ENCODE data around the gene GADD45GIP1. TPM values are rescaled to one million over a fixed set of nuclear protein-coding genes. Genes with fewer than 3 reads are reported as not detected.
"Not testable (repeated sequence)": the region's sequence is repeated elsewhere in the genome, so short reads cannot be mapped to it uniquely, and the experiment has no call there.

The GADD45GIP1 gene
- total RNA-seq, 1 donor from 2014 or later, result 13.7 TPM

DNA sequence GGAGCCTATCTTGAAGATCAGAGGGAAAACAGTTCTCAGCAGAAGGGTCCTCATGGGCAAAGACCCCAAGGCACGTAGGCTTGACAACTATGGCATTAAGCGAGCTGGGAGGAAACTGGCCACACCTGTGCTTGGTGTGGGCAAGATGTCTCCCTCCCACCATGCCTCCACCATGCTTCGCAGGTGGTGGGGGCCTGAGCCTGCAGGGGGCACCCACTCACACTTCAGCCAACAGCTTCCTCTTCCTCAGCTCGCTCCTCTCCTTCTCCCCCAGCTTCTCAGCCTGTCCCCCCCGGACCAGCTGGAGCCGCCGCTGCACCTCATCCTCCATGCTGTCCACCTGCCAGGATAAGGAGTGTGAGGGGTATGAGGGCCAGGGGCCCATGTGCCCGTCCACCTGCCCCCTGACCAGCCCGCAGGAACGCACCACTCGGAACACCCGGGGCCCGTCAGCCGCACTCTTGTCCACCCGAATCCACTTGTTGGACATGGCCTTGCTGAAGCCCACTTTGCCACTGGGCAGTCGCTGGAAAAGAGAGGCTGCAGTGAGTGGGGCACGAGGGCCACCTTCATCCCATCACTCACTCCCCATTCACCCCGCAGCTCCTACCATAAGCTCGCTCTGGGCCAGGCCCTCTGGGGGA, 26.9 kb downstream of the GADD45GIP1 start:
- intact Hi-C loops (cut with DNase I), result no loop called here
- ATAC-seq (no peak), DNase-seq (ENCODE audit: low spot score) (no peak)

- ATAC-seq, result no peak
- intact Hi-C loops (cut with DNase I), result no loop called here
Observed at GRCh38 chr19:12924621-12925310, 32.3 kb downstream of the GADD45GIP1 start.

GRCh38 chr19:12922959-12923358, 34.1 kb downstream of the GADD45GIP1 start:
- intact Hi-C loops (cut with DNase I), result no loop called here
- no peak for ATAC-seq

More at GRCh38 chr19:12924621-12925310, 32.3 kb downstream of the GADD45GIP1 start:
- no peak for DNase-seq (ENCODE audit: low spot score)

DNA sequence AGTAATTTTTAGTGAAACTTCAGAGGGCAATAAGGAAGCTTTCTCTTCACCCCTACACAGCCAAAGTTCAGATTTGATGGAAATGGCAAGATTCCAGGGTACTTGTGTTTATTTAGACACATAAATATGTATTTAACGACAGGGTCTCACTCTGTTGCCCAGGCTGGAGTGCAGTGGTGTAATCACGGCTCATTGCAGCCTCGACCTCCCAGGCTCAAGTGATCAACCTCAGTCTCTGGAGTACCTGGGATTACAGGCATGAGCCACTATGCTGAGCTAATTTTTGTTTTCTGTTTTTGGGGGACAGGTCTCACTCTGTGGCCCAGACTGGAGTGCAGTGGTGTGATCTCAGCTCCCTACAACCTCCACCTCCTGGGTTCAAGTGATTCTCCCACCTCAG, 36.0 kb downstream of the GADD45GIP1 start:
- no peak for DNase-seq (ENCODE audit: low spot score)
- no peak for ATAC-seq
- intact Hi-C loops (cut with DNase I), result no loop called here

More at GRCh38 chr19:12922959-12923358, 34.1 kb downstream of the GADD45GIP1 start:
- no peak for DNase-seq (ENCODE audit: low spot score)

DNA sequence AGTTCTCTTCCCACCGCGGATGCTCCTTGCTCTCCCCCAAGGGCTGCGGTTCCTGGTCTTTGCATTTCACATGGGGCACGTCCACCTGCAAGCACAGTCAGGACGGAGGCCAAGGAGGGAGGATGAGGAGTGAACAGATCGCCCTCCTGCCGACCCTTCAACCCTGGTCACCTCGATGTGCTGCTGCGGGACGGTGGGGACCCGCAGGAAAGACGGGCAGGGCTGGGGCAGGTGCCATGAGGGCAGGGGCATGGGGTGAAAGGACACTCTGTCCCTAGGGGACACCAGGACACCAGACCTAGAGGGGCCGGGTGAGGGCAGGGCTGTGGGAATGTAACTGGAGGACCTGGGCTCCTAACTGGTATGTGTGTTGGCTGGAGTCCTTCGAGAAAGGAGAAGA, 38.8 kb downstream of the GADD45GIP1 start:
- DNase-seq (ENCODE audit: low spot score) (no peak), ATAC-seq (no peak)
- intact Hi-C loops (cut with DNase I), result no loop called here

DNA sequence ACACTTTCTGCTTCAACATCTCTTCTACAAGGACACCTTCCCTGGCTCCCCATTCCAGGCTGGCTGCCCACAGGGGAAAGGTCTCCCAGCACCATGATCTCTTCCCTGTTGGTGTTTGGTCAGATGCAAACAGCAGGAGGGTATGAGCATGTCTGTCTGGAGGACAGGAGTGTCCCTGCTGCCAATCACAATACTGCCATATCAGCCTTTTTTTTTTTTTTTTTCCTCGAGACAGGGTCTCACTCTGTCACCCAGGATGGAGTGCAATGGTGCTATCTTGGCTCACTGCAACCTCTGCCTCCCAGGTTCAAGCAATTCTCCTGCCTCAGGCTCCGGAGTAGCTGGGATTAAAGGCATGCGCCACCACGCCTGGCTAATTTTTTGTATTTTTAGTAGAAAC, 41.2 kb downstream of the GADD45GIP1 start:
- intact Hi-C loops (cut with DNase I); ATAC-seq; DNase-seq (ENCODE audit: low spot score): not testable (repeated sequence)

GRCh38 chr19:12913851-12914690, 43.0 kb downstream of the GADD45GIP1 start:
- intact Hi-C loops (cut with DNase I), result no loop called here
- no peak for DNase-seq (ENCODE audit: low spot score)
- ATAC-seq, result peak; percentile 72

- DNase-seq (ENCODE audit: low spot score), result peak; percentile 82
- intact Hi-C loops (cut with DNase I), result no loop called here
- ATAC-seq, result peak; percentile 84
Observed at GRCh38 chr19:12913011-12913561, 43.9 kb downstream of the GADD45GIP1 start.

DNA sequence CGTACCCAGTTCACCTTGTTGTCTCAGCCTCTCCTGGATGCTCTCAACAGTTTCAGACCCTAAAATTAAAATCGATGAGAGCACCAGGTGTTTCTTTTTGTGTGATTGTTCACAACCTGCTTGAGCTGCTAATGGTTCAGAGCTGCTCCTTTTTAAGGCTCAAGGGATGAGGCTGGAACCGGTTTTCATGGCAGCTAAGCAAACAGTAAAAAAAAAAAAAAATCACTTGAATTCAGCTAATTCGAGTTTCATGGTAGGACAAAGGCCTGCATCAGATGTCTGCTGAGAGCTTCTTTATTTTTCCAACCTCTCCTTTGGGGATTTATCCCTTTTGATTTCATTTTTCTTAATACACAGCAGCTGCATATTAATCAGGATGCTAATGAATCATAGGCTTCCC, 44.5 kb downstream of the GADD45GIP1 start:
- DNase-seq (ENCODE audit: low spot score), result no peak
- intact Hi-C loops (cut with DNase I), result no loop called here
- peak; percentile 16 for ATAC-seq

DNA sequence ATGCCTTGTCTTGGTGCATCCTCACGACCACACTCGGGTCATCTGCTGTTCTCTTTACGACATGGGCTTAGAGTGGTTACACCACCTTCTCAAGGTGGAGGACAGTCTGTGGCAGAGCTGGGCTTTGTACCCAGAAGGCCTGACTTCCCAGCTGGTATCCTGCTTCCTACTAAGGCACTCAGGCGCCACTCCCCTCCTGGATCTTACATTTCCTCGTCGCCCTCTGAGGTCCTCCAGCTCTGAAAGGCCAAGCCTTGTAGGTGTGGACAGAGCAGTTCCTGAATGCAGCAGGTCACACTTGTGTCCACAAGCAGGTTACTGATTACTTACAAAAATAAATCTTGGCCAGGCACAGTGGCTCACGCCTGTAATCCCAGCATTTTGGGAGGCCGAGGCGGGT, 49.9 kb downstream of the GADD45GIP1 start:
- ATAC-seq, result no peak
- DNase-seq (ENCODE audit: low spot score), result no peak
- intact Hi-C loops (cut with DNase I), result no loop called here

Small RNA genes lying within 50 kb of the gene (microRNA-seq; reads per million reads assigned to microRNA genes)
- not detected for gene MIR5695
- 1.8 reads per million for gene MIR6515

Other genes starting within 250 kb of the GADD45GIP1 start
- gene TNPO2, start 233.3 kb downstream of the GADD45GIP1 start, total RNA-seq, result 70.6 TPM
- 128 TPM for gene TRIR, start 222.5 kb downstream of the GADD45GIP1 start, total RNA-seq
- gene GET3, start 219.7 kb downstream of the GADD45GIP1 start, total RNA-seq, result 30.1 TPM
- not detected for gene BEST2, start 205.4 kb downstream of the GADD45GIP1 start, total RNA-seq
- gene HOOK2, start 181.7 kb downstream of the GADD45GIP1 start, total RNA-seq, result 45.1 TPM
- gene JUNB, start 165.7 kb downstream of the GADD45GIP1 start, total RNA-seq, result 279 TPM
- gene PRDX2, start 155.4 kb downstream of the GADD45GIP1 start, total RNA-seq, result 117 TPM
- 2.4 TPM for gene THSD8, start 155.2 kb downstream of the GADD45GIP1 start, total RNA-seq
- gene RNASEH2A, start 150.6 kb downstream of the GADD45GIP1 start, total RNA-seq, result 5.1 TPM
- gene RTBDN, start 122.6 kb downstream of the GADD45GIP1 start, total RNA-seq, result not detected
- 0.31 TPM for gene MAST1, start 118.7 kb downstream of the GADD45GIP1 start, total RNA-seq
- gene DNASE2, start 75.8 kb downstream of the GADD45GIP1 start, total RNA-seq, result 26.7 TPM
- 1.1 TPM for gene KLF1, start 70.0 kb downstream of the GADD45GIP1 start, total RNA-seq
- gene GCDH, start 66.1 kb downstream of the GADD45GIP1 start, total RNA-seq, result 24.4 TPM
- not detected for gene SYCE2, start 37.9 kb downstream of the GADD45GIP1 start, total RNA-seq
- gene FARSA, start 23.5 kb downstream of the GADD45GIP1 start, total RNA-seq, result 33.7 TPM
- 454 TPM for gene CALR, start 18.6 kb downstream of the GADD45GIP1 start, total RNA-seq
- gene RAD23A, start 11.4 kb downstream of the GADD45GIP1 start, total RNA-seq, result 102 TPM
- gene DAND5, start 12.4 kb upstream of the GADD45GIP1 start, total RNA-seq, result not detected
- 131 TPM for gene NFIX, start 38.3 kb upstream of the GADD45GIP1 start, total RNA-seq
- gene LYL1, start 145.6 kb upstream of the GADD45GIP1 start, total RNA-seq, result 20.2 TPM
- gene TRMT1, start 159.5 kb upstream of the GADD45GIP1 start, total RNA-seq, result 34.7 TPM
- gene NACC1, start 161.0 kb upstream of the GADD45GIP1 start, total RNA-seq, result 30.7 TPM
- gene STX10, start 193.2 kb upstream of the GADD45GIP1 start, total RNA-seq, result 48.3 TPM
- 102 TPM for gene IER2, start 193.2 kb upstream of the GADD45GIP1 start, total RNA-seq